ENCODE results near the gene HBG1. TPM values are rescaled to one million over a fixed set of nuclear protein-coding genes. Genes with fewer than 3 reads are reported as not detected.
"Not testable (repeated sequence)": the region's sequence is repeated elsewhere in the genome, so short reads cannot be mapped to it uniquely, and the experiment has no call there.

HBG1 gene
- polyA plus RNA-seq (2012; ENCODE audit: insufficient read length, low read depth), result not detected

DNA sequence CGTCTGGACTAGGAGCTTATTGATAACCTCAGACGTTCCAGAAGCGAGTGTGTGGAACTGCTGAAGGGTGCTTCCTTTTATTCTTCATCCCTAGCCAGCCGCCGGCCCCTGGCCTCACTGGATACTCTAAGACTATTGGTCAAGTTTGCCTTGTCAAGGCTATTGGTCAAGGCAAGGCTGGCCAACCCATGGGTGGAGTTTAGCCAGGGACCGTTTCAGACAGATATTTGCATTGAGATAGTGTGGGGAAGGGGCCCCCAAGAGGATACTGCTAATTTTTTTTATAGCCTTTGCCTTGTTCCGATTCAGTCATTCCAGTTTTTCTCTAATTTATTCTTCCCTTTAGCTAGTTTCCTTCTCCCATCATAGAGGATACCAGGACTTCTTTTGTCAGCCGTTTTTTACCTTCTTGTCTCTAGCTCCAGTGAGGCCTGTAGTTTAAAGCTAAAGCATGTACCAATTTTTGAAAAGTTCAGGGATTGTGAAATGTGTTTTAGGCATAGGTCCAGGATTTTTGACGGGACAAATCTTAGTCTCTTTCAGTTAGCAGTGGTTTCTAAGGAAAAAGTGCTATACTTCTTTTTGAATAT is at the start of gene HBG1:
Gene HBG1 (minus strand): TSS at position 51 of the 590 bp plus-strand sequence. CDS start 53 bp downstream, outside the sequence.
- not testable (repeated sequence) for TF ChIP-seq POLR2AphosphoS5 (IDR thresholded peaks at IDR 0.05; ENCODE audit: low read depth, low read length); REST (IDR thresholded peaks at IDR 0.05; ENCODE audit: insufficient read depth in 1 of 2, low read depth in 2 of 2, low read length in 2 of 2); TAF1 (IDR thresholded peaks at IDR 0.05; ENCODE audit: borderline replicate concordance, insufficient read depth, low read length)

DNA sequence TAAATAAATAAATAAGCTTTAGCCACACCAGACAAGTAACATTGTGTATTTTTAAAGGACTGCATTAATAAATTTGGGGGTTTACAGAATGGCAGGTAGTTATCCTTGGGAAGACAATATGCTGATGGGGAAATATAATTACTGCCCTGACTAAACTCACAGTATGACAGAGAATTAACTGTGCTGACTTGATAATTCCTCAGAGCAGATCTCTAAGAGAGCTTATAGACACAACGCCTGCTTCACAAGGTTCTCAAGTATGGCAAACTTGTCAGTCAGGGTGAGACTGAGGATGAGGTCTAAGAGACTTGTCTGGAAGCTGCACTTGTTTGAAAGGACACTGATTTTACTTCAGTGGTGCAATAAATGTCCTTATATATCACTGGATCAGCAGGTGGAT is 48.8 kb upstream of the HBG1 start:
- TF ChIP-seq SIN3A (IDR thresholded peaks at IDR 0.05; ENCODE audit: borderline replicate concordance, insufficient read depth, low read length), result no peak

- no peak for TF ChIP-seq FOXP2 (optimal IDR thresholded peaks at IDR 0.05; ENCODE audit: borderline replicate concordance, extremely low read depth, extremely low read length, insufficient read depth)
- TF ChIP-seq TAF1 (IDR thresholded peaks at IDR 0.05; ENCODE audit: borderline replicate concordance, insufficient read depth, low read length), result no peak
- TF ChIP-seq POLR2AphosphoS5 (IDR thresholded peaks at IDR 0.05; ENCODE audit: low read depth, low read length), result no peak
- TF ChIP-seq REST (IDR thresholded peaks at IDR 0.05; ENCODE audit: insufficient read depth in 1 of 2, low read depth in 2 of 2, low read length in 2 of 2), result no peak
- TF ChIP-seq SIN3A (IDR thresholded peaks at IDR 0.05; ENCODE audit: borderline replicate concordance, insufficient read depth, low read length), result no peak
Observed at GRCh38 chr11:5297721-5298323, 48.2 kb upstream of the HBG1 start.

DNA sequence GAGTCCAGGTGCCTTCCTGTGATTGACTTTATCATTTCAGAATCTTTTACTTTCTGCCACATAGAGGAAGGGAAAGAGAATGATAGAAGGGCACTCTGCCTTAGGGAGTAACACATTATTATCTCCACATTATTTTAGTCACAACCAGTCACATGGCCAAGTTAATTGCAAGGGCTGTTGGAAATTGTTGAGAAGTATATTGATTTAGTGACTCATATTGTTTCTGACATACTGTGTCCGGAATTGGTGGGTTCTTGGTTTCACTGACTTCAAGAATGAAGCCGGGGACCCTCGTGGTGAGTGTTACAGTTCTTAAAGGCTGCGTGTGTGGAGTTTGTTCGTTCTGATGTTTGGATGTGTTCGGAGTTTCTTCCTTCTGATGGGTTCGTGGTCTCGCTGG is 43.4 kb upstream of the HBG1 start:
- TF ChIP-seq TAF1 (IDR thresholded peaks at IDR 0.05; ENCODE audit: borderline replicate concordance, insufficient read depth, low read length) (no peak), POLR2AphosphoS5 (IDR thresholded peaks at IDR 0.05; ENCODE audit: low read depth, low read length) (no peak), REST (IDR thresholded peaks at IDR 0.05; ENCODE audit: insufficient read depth in 1 of 2, low read depth in 2 of 2, low read length in 2 of 2) (no peak), SIN3A (IDR thresholded peaks at IDR 0.05; ENCODE audit: borderline replicate concordance, insufficient read depth, low read length) (no peak), FOXP2 (optimal IDR thresholded peaks at IDR 0.05; ENCODE audit: borderline replicate concordance, extremely low read depth, extremely low read length, insufficient read depth) (no peak)

GRCh38 chr11:5291207-5291838 is 41.7 kb upstream of the HBG1 start:
- TF ChIP-seq TAF1 (IDR thresholded peaks at IDR 0.05; ENCODE audit: borderline replicate concordance, insufficient read depth, low read length), result no peak
- TF ChIP-seq REST (IDR thresholded peaks at IDR 0.05; ENCODE audit: insufficient read depth in 1 of 2, low read depth in 2 of 2, low read length in 2 of 2), result no peak
- no peak for TF ChIP-seq FOXP2 (optimal IDR thresholded peaks at IDR 0.05; ENCODE audit: borderline replicate concordance, extremely low read depth, extremely low read length, insufficient read depth)
- no peak for TF ChIP-seq SIN3A (IDR thresholded peaks at IDR 0.05; ENCODE audit: borderline replicate concordance, insufficient read depth, low read length)
- no peak for TF ChIP-seq POLR2AphosphoS5 (IDR thresholded peaks at IDR 0.05; ENCODE audit: low read depth, low read length)

Data from PFSK-1 (cell line).